ENCODE results near the gene COA5. TPM values are rescaled to one million over a fixed set of nuclear protein-coding genes. Genes with fewer than 3 reads are reported as not detected.

The COA5 gene
- total RNA-seq, 1 donor from 2014 or later: 33.1 TPM

DNA sequence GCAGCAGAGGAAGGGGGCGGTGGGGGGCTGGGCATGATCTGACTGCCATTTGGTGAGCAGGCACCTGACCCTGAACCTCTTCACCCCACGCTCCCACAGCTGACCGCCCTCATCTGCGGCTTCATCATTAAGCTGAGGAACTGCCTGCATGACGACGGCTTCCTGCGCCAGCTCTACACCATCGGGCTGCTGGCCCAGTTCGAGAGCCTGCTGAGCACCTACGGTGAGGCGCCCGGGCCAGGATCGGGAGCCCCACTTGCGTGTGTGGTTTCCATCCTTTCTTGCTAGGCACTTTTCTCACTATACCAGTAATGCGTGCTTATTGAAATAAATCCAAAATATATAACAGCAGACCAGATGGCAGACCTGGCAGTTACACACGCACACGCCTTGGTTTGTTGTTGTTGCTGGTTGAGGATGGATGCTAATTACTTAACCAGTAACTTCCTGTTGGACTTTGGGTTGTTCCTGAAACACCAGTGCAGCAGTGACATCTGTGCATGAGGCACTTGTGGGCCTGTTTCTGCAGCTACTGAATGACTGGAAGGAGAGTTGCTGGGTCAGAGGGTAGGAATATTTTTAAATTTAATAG, 43.7 kb downstream of the COA5 start:
- Mint-ChIP-seq H3K36me3 (ENCODE audit: unreplicated experiment) (peaks cover 17% of the 10 kb centered on the region), H3K27me3 (ENCODE audit: unreplicated experiment) (no peaks in the 10 kb centered on the region), H3K27ac (ENCODE audit: unreplicated experiment) (no peak overlapping the region), H3K9me3 (ENCODE audit: unreplicated experiment) (no peaks in the 10 kb centered on the region), H3K4me1 (ENCODE audit: unreplicated experiment) (no peaks in the 10 kb centered on the region), H3K4me3 (ENCODE audit: unreplicated experiment) (no peak overlapping the region)
- no peak for DNase-seq (ENCODE audit: extremely low spot score, unreplicated experiment)
- TF ChIP-seq, protein P1, sequence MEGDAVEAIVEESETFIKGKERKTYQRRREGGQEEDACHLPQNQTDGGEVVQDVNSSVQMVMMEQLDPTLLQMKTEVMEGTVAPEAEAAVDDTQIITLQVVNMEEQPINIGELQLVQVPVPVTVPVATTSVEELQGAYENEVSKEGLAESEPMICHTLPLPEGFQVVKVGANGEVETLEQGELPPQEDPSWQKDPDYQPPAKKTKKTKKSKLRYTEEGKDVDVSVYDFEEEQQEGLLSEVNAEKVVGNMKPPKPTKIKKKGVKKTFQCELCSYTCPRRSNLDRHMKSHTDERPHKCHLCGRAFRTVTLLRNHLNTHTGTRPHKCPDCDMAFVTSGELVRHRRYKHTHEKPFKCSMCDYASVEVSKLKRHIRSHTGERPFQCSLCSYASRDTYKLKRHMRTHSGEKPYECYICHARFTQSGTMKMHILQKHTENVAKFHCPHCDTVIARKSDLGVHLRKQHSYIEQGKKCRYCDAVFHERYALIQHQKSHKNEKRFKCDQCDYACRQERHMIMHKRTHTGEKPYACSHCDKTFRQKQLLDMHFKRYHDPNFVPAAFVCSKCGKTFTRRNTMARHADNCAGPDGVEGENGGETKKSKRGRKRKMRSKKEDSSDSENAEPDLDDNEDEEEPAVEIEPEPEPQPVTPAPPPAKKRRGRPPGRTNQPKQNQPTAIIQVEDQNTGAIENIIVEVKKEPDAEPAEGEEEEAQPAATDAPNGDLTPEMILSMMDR (IDR thresholded peaks at IDR 0.05): no peak

GRCh38 chr2:98563394-98563793, 44.9 kb downstream of the COA5 start:
- H3K4me3 Mint-ChIP-seq (ENCODE audit: unreplicated experiment): no peak overlapping the region
- DNase-seq (ENCODE audit: extremely low spot score, unreplicated experiment): no peak

GRCh38 chr2:98561902-98562695, 46.2 kb downstream of the COA5 start:
- Mint-ChIP-seq H3K9me3 (ENCODE audit: unreplicated experiment) (no peaks in the 10 kb centered on the region), H3K27me3 (ENCODE audit: unreplicated experiment) (no peaks in the 10 kb centered on the region), H3K4me1 (ENCODE audit: unreplicated experiment) (no peaks in the 10 kb centered on the region), H3K36me3 (ENCODE audit: unreplicated experiment) (peaks cover 22% of the 10 kb centered on the region), H3K4me3 (ENCODE audit: unreplicated experiment) (no peak overlapping the region), H3K27ac (ENCODE audit: unreplicated experiment) (no peak overlapping the region)
- DNase-seq (ENCODE audit: extremely low spot score, unreplicated experiment): no peak
- TF ChIP-seq, protein P1 (IDR thresholded peaks at IDR 0.05): no peak

More at GRCh38 chr2:98563394-98563793, 44.9 kb downstream of the COA5 start:
- no peaks in the 10 kb centered on the region for H3K27me3 Mint-ChIP-seq (ENCODE audit: unreplicated experiment)
- H3K4me1 Mint-ChIP-seq (ENCODE audit: unreplicated experiment): no peaks in the 10 kb centered on the region
- TF ChIP-seq, protein P1 (IDR thresholded peaks at IDR 0.05): no peak
- no peak overlapping the region for H3K27ac Mint-ChIP-seq (ENCODE audit: unreplicated experiment)
- no peaks in the 10 kb centered on the region for H3K9me3 Mint-ChIP-seq (ENCODE audit: unreplicated experiment)
- peaks cover 25% of the 10 kb centered on the region for H3K36me3 Mint-ChIP-seq (ENCODE audit: unreplicated experiment)

GRCh38 chr2:98561018-98561417, 47.3 kb downstream of the COA5 start:
- Mint-ChIP-seq H3K27me3 (ENCODE audit: unreplicated experiment) (no peaks in the 10 kb centered on the region), H3K4me1 (ENCODE audit: unreplicated experiment) (no peaks in the 10 kb centered on the region), H3K36me3 (ENCODE audit: unreplicated experiment) (peaks cover 15% of the 10 kb centered on the region), H3K9me3 (ENCODE audit: unreplicated experiment) (no peaks in the 10 kb centered on the region), H3K27ac (ENCODE audit: unreplicated experiment) (no peak overlapping the region), H3K4me3 (ENCODE audit: unreplicated experiment) (no peak overlapping the region)
- no peak for DNase-seq (ENCODE audit: extremely low spot score, unreplicated experiment)
- TF ChIP-seq, protein P1 (IDR thresholded peaks at IDR 0.05): no peak

- Mint-ChIP-seq H3K27ac (ENCODE audit: unreplicated experiment) (no peak overlapping the region), H3K9me3 (ENCODE audit: unreplicated experiment) (no peaks in the 10 kb centered on the region), H3K27me3 (ENCODE audit: unreplicated experiment) (no peaks in the 10 kb centered on the region), H3K4me1 (ENCODE audit: unreplicated experiment) (no peaks in the 10 kb centered on the region), H3K4me3 (ENCODE audit: unreplicated experiment) (no peak overlapping the region), H3K36me3 (ENCODE audit: unreplicated experiment) (peaks cover 13% of the 10 kb centered on the region)
- DNase-seq (ENCODE audit: extremely low spot score, unreplicated experiment): no peak
- TF ChIP-seq, protein P1 (IDR thresholded peaks at IDR 0.05): no peak
Measured at GRCh38 chr2:98560256-98560771, 48.0 kb downstream of the COA5 start.
